Hepatocyte (in vitro differentiated cells): Measurements from ENCODE around the gene GPR152. TPM values are rescaled to one million over a fixed set of nuclear protein-coding genes. Genes with fewer than 3 reads are reported as not detected.

Source experiments
- DNase-seq: peaks from one replicate; pipeline ENCODE4 v3.0.0-alpha.2; 2016; ENCODE audit warnings: low spot score
- H2AFZ ChIP-seq: fragments of 200-600 bp; sonication (generic); 2 replicates; pipeline ENCODE4 v1.6.0; 2016; ENCODE audit warnings: antibody characterized with exemption, mild to moderate bottlenecking
- H3K27ac ChIP-seq: fragments of 200-600 bp; sonication (generic); 2 replicates; pipeline ENCODE4 v1.5.1; 2016; ENCODE audit warnings: mild to moderate bottlenecking
- H3K27me3 ChIP-seq: fragments of 200-600 bp; sonication (generic); 2 replicates; pipeline ENCODE4 v1.6.1; 2016
- H3K36me3 ChIP-seq: fragments of 200-600 bp; sonication (generic); replicated peaks from 2 replicates; pipeline ENCODE4 v1.5.1; 2016; ENCODE audit warnings: low read depth; ENCODE audit not compliant: insufficient read depth
- H3K4me1 ChIP-seq: fragments of 200-600 bp; sonication (generic); 2 replicates; pipeline ENCODE4 v1.5.1; 2016; ENCODE audit warnings: mild to moderate bottlenecking, moderate library complexity; ENCODE audit not compliant: insufficient read depth
- H3K4me2 ChIP-seq: fragments of 200-600 bp; sonication (generic); 2 replicates; pipeline ENCODE4 v1.6.0; 2016
- H3K4me3 ChIP-seq: fragments of 200-600 bp; sonication (generic); 2 replicates; pipeline ENCODE4 v1.5.1; 2016; ENCODE audit warnings: mild to moderate bottlenecking
- H3K79me2 ChIP-seq: fragments of 200-600 bp; sonication (generic); 2 replicates; pipeline ENCODE4 v1.6.0; 2017; ENCODE audit warnings: mild to moderate bottlenecking
- H3K9me2 ChIP-seq: fragments of 200-600 bp; sonication (generic); replicated peaks from 2 replicates; pipeline ENCODE4 v1.6.0; 2017; ENCODE audit warnings: mild to moderate bottlenecking; ENCODE audit not compliant: insufficient read depth
- H3K9me3 ChIP-seq: fragments of 200-600 bp; sonication (generic); 2 replicates; pipeline ENCODE4 v1.5.1; 2016; ENCODE audit warnings: low read depth, mild to moderate bottlenecking
- H4K20me1 ChIP-seq: fragments of 200-600 bp; sonication (generic); 2 replicates; pipeline ENCODE4 v1.6.0; 2016; ENCODE audit warnings: mild to moderate bottlenecking; ENCODE audit not compliant: insufficient read depth, poor library complexity, severe bottlenecking
- CTCF ChIP-seq: fragments of 200-600 bp; sonication (generic); IDR thresholded peaks from 2 replicates; pipeline ENCODE4 v1.5.1; 2016; ENCODE audit warnings: antibody characterized with exemption, mild to moderate bottlenecking; ENCODE audit not compliant: poor library complexity
- EZH2 ChIP-seq: fragments of 200-600 bp; sonication (generic); IDR thresholded peaks from 2 replicates; pipeline ENCODE4 v1.6.1; 2016; ENCODE audit warnings: antibody characterized with exemption, mild to moderate bottlenecking, borderline replicate concordance
- EZH2phosphoT487 ChIP-seq: fragments of 200-600 bp; sonication (generic); IDR thresholded peaks from one replicate; pipeline ENCODE4 v1.6.1; 2018; ENCODE audit warnings: antibody characterized with exemption, mild to moderate bottlenecking, low read depth, moderate library complexity; ENCODE audit not compliant: unreplicated experiment, severe bottlenecking
- WGBS: methylation state at CpG from one replicate; pipeline ENCODE4 v1.1.6; 2016; ENCODE audit warnings: low lambda C conversion rate; ENCODE audit errors: missing lambda C conversion rate; 5-methylcytosine and 5-hydroxymethylcytosine counted together
- polyA plus RNA-seq: library from polyadenylated mRNA; unstranded; fragments of >200 nt; fragmentation: Nextera tagmentation; extraction: Ambion mirVana; gene quantifications from 2 replicates; pipeline ENCODE4 v1.2.1, GENCODE V29; 2016
- total RNA-seq: library from RNA; depleted of rRNA; stranded (reverse); fragments of >200 nt; gene quantifications from 2 replicates; pipeline ENCODE4 v1.2.3, GENCODE V29; 2014

Gene GPR152
- total and polyA plus RNA-seq, 2 experiments from 2014 or later, result not detected

GRCh38 chr11:67468759-67469507, 16.4 kb upstream of the GPR152 start, which contains the start of gene TMEM134:
Gene TMEM134 (minus strand): TSS chr11:67469251. CDS start chr11:67469192, 59 bp downstream.
- Histone ChIP-seq H3K27me3 (no peaks in the 10 kb centered on the region), H3K4me1 (peaks cover 8% of the 10 kb centered on the region), H3K4me2 (peak within 1 kb of the TSS; percentile 98), H3K79me2 (peaks cover 37% of the 10 kb centered on the region), H4K20me1 (no peaks in the 10 kb centered on the region), H3K36me3 (no peaks in the 10 kb centered on the region), H3K9me2 (no peaks in the 10 kb centered on the region), H3K9me3 (no peaks in the 10 kb centered on the region), H2AFZ (peak within 1 kb of the TSS; percentile 97), H3K27ac (peak within 1 kb of the TSS; percentile 98), H3K4me3 (peak within 1 kb of the TSS; percentile 93)
- DNase-seq, result peak; percentile 97
- TF ChIP-seq EZH2phosphoT487, result no peak
- TF ChIP-seq CTCF, result peak; percentile 50
- TF ChIP-seq EZH2, result no peak
- 2% methylated on average over 45 of the region's 76 CpGs for WGBS

- no peaks in the 10 kb centered on the region for H4K20me1 ChIP-seq
- no peak for DNase-seq
- H3K79me2 ChIP-seq, result peaks cover 37% of the 10 kb centered on the region
- H2AFZ ChIP-seq, result peak overlapping the region; percentile 82
- H3K27ac ChIP-seq, result peak overlapping the region; percentile 98
- peak overlapping the region; percentile 93 for H3K4me3 ChIP-seq
- 6% methylated on average over 6 of the region's 6 CpGs for WGBS
- no peaks in the 10 kb centered on the region for H3K27me3 ChIP-seq
- H3K36me3 ChIP-seq, result no peaks in the 10 kb centered on the region
- peak overlapping the region; percentile 98 for H3K4me2 ChIP-seq
- no peaks in the 10 kb centered on the region for H3K9me2 ChIP-seq
- H3K9me3 ChIP-seq, result no peaks in the 10 kb centered on the region
- TF ChIP-seq EZH2 (no peak), EZH2phosphoT487 (no peak), CTCF (no peak)
- H3K4me1 ChIP-seq, result peaks cover 8% of the 10 kb centered on the region
Measured at GRCh38 chr11:67468456-67468758, 15.9 kb upstream of the GPR152 start.

DNA sequence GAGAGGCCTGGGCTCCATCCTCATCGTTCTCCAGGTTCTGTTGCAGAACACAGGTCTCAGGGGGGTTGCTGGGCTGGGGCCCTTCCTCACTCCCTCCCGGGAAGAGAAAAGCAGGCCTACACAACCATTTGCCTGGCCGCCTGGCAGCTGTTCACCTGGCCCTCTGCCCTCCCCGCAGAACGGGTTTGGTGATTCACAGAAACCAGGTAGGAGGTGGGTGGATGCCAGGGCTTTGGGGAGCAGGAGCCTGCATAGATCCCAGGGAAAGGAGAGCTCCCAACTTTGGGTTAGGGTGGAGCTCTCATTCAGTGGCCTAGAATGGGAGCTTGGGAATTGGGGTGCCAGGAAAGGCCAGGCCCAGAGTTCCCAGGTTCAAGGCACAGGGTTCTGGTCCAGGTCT, 15.5 kb upstream of the GPR152 start:
- TF ChIP-seq EZH2phosphoT487, result no peak
- WGBS, result 58% methylated on average over 5 of the region's 5 CpGs
- peak; percentile 46 for DNase-seq

GRCh38 chr11:67466962-67467771, 14.6 kb upstream of the GPR152 start:
- WGBS, result 77% methylated on average over 7 of the region's 11 CpGs
- Histone ChIP-seq H3K79me2 (peaks cover 37% of the 10 kb centered on the region), H3K36me3 (no peaks in the 10 kb centered on the region), H3K27ac (peak overlapping the region; percentile 98), H3K9me2 (no peaks in the 10 kb centered on the region), H4K20me1 (no peaks in the 10 kb centered on the region), H3K27me3 (no peaks in the 10 kb centered on the region), H2AFZ (no peak overlapping the region), H3K4me3 (no peak overlapping the region), H3K4me2 (peak overlapping the region; percentile 98), H3K4me1 (peaks cover 8% of the 10 kb centered on the region), H3K9me3 (no peaks in the 10 kb centered on the region)
- TF ChIP-seq CTCF (no peak), EZH2 (no peak), EZH2phosphoT487 (no peak)
- no peak for DNase-seq

More for the DNA sequence above, 15.5 kb upstream of the GPR152 start:
- Histone ChIP-seq H3K4me2 (peak overlapping the region; percentile 98), H3K27ac (peak overlapping the region; percentile 98), H3K9me3 (no peaks in the 10 kb centered on the region), H3K4me1 (peaks cover 8% of the 10 kb centered on the region), H3K4me3 (peak overlapping the region; percentile 93), H3K79me2 (peaks cover 37% of the 10 kb centered on the region), H2AFZ (no peak overlapping the region), H3K9me2 (no peaks in the 10 kb centered on the region), H4K20me1 (no peaks in the 10 kb centered on the region), H3K27me3 (no peaks in the 10 kb centered on the region), H3K36me3 (no peaks in the 10 kb centered on the region)
